ENCODE measurements around the gene SECTM1.

Gene SECTM1

GRCh38 chr17:82302991-82303943, 30.3 kb downstream of the SECTM1 start:
- POLR2A ChIA-PET, result interaction anchor here (1.2 kb wide), 1 partner anchor 11 kb away, joined by 3 read pairs; no protein-coding TSS in a partner anchor

GRCh38 chr17:82302568-82302963, 31.0 kb downstream of the SECTM1 start:
- POLR2A ChIA-PET, result interaction anchor here (1.2 kb wide), 1 partner anchor 10 kb away, joined by 3 read pairs; no protein-coding TSS in a partner anchor
- CTCF ChIA-PET, result interaction anchor here (1.1 to 9.4 kb wide), 3 partner anchors 15 to 114 kb away, joined by 4 to 61 read pairs (median 16); partner anchors contain the start of genes CD7, HEXD and OGFOD3

More at GRCh38 chr17:82302991-82303943, 30.3 kb downstream of the SECTM1 start:
- CTCF ChIA-PET, result interaction anchor here (1.1 to 9.4 kb wide), 3 partner anchors 14 to 113 kb away, joined by 4 to 61 read pairs (median 16); partner anchors contain the start of genes CD7, HEXD and OGFOD3
- DNase-seq (ENCODE audit: low read depth, low spot score), result no peak
- no peak for TF ChIP-seq CTCF (IDR thresholded peaks at IDR 0.05; ENCODE audit: insufficient read depth, low read length, missing control alignments)
- no peak overlapping the region for H3K4me3 ChIP-seq (ENCODE audit: low read depth, low read length)

DNA sequence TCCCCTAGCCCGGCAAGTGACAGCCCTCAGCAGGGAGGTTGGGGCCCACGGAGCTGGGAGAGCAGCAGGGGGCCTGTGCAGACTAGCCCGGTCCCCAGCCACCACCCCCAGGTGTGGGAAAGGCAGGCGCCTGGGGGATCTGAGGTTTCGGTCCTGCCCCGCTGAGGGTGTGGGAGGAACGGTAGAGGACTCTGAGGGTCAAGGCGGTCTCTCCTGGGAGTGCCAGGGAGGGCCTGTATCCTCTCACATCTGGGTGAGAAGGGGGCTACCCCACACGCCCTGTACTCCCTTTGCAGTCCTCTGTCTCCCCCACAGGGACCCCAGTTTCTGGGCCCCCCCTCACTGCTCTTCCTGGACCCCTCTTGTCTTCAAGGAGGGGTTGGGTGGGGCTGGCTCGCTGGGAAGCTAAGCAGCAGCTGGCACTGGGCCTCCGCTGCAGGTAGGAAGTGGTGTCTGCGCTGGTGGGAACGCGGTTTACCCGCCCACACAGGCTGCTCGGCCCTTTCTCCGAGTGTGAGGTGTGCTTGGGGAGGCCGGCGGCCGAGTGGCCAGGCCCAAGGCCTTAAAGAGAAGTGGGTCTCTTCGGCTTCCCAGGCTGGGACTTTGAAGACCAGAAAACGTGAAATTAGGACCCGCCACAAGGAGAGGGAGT, 31.5 kb downstream of the SECTM1 start:
- no peak for TF ChIP-seq CTCF (IDR thresholded peaks at IDR 0.05; ENCODE audit: insufficient read depth, low read length, missing control alignments)
- ChIA-PET CTCF (interaction anchor here (1.0 to 9.4 kb wide), 8 partner anchors 10 to 115 kb away, joined by 3 to 61 read pairs (median 11); partner anchors contain the start of genes CD7, HEXD and OGFOD3), POLR2A (no interaction called here)
- DNase-seq (ENCODE audit: low read depth, low spot score), result no peak
- H3K4me3 ChIP-seq (ENCODE audit: low read depth, low read length), result no peak overlapping the region

More at GRCh38 chr17:82302568-82302963, 31.0 kb downstream of the SECTM1 start:
- H3K4me3 ChIP-seq (ENCODE audit: low read depth, low read length), result no peak overlapping the region
- TF ChIP-seq CTCF (IDR thresholded peaks at IDR 0.05; ENCODE audit: insufficient read depth, low read length, missing control alignments), result no peak
- no peak for DNase-seq (ENCODE audit: low read depth, low spot score)

DNA sequence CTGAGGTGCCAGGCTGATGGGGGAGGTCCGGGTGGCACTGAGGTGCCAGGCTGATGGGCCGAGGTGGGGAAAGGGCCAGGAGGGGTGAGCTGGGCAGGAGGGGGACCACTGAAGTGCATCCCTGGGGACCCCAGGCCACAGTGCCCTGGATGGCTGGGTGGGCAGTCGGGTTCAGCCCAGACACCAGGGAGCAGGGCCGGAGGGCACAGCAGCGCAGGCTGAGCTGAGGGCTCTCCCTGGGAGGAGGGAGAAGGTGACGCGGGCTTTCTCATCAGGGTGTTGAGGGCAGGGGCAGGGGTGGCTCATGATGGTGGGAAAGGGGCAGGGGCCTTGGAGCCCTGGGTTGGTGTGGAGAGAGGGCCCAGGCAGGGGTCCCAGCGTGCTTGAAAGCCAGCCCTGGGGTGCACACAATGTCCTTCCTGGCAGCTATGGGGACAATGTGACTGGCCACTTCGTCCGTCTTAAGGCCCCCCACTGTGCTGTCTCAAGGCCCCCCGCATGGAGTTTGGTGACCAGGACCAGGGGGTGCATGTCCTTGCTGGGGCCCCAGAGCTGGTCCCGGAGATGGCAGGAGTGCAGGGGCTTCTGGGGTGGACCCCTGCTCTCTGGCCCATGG, 32.2 kb downstream of the SECTM1 start:
- POLR2A ChIA-PET, result no interaction called here
- TF ChIP-seq CTCF (IDR thresholded peaks at IDR 0.05; ENCODE audit: insufficient read depth, low read length, missing control alignments), result no peak
- CTCF ChIA-PET, result interaction anchor here (0.9 to 9.4 kb wide), 14 partner anchors 9 to 115 kb away, joined by 3 to 61 read pairs (median 4); partner anchors contain the start of genes CD7, HEXD, OGFOD3 and SECTM1
- DNase-seq (ENCODE audit: low read depth, low spot score), result no peak
- H3K4me3 ChIP-seq (ENCODE audit: low read depth, low read length), result no peak overlapping the region

GRCh38 chr17:82300707-82301270, 32.8 kb downstream of the SECTM1 start:
- POLR2A ChIA-PET, result no interaction called here
- H3K4me3 ChIP-seq (ENCODE audit: low read depth, low read length), result no peak overlapping the region
- peak; percentile 97 for TF ChIP-seq CTCF (IDR thresholded peaks at IDR 0.05; ENCODE audit: insufficient read depth, low read length, missing control alignments)
- DNase-seq (ENCODE audit: low read depth, low spot score), result no peak
- CTCF ChIA-PET, result interaction anchor here (0.9 to 9.4 kb wide), 17 partner anchors 8 to 116 kb away, joined by 3 to 61 read pairs (median 4); partner anchors contain the start of genes CD7, HEXD, OGFOD3 and SECTM1
